WTC11 (cell line): ENCODE data around the gene TIAM2.

ENCODE experiments used
- CREB1 ChIP-seq: sonication (generic); formaldehyde crosslinking; IDR thresholded peaks from 2 replicates; pipeline ENCODE4 v1.8.0; 2023; ENCODE audit warnings: mild to moderate bottlenecking, missing genetic modification reagents
- CTCF ChIP-seq: fragments of 200-600 bp; IDR thresholded peaks from 2 replicates; pipeline ENCODE4 v1.8.0; 2022; ENCODE audit warnings: antibody characterized with exemption
- ESRRA ChIP-seq: sonication (generic); formaldehyde crosslinking; IDR thresholded peaks from 2 replicates; pipeline ENCODE4 v1.8.1; 2022; ENCODE audit warnings: mild to moderate bottlenecking, missing genetic modification reagents, borderline replicate concordance
- ETV6 ChIP-seq: sonication (generic); formaldehyde crosslinking; IDR thresholded peaks from 2 replicates; pipeline ENCODE4 v1.8.1; 2022; ENCODE audit warnings: mild to moderate bottlenecking, missing genetic modification reagents
- FOXJ3 ChIP-seq: sonication (generic); formaldehyde crosslinking; IDR thresholded peaks from 2 replicates; pipeline ENCODE4 v1.9.0; 2021; ENCODE audit warnings: missing genetic modification reagents, mild to moderate bottlenecking, borderline replicate concordance
- MAX ChIP-seq: sonication (generic); formaldehyde crosslinking; IDR thresholded peaks from 2 replicates; pipeline ENCODE4 v1.8.0; 2022; ENCODE audit warnings: mild to moderate bottlenecking, missing genetic modification reagents
- OVOL2 ChIP-seq: fragments of 250-450 bp; sonication (Bioruptor Pico); IDR thresholded peaks from 2 replicates; pipeline ENCODE4 v1.9.0; 2021; ENCODE audit warnings: mild to moderate bottlenecking, borderline replicate concordance
- TEAD4 ChIP-seq: sonication (generic); formaldehyde crosslinking; IDR thresholded peaks from 2 replicates; pipeline ENCODE4 v1.8.0; 2022; ENCODE audit warnings: mild to moderate bottlenecking, missing genetic modification reagents
- TF ChIP-seq, protein P1 (sequence below): sonication (generic); formaldehyde crosslinking; IDR thresholded peaks from 2 replicates; pipeline ENCODE4 v1.8.1; 2022; ENCODE audit warnings: low read depth, mild to moderate bottlenecking, moderate library complexity, missing genetic modification reagents, borderline replicate concordance
- TF ChIP-seq, protein P2 (sequence below): sonication (generic); formaldehyde crosslinking; IDR thresholded peaks from 2 replicates; pipeline ENCODE4 v1.8.1; 2023; ENCODE audit warnings: mild to moderate bottlenecking, missing genetic modification reagents, borderline replicate concordance

GRCh38 chr6:155132617-155133016, 137.5 kb downstream of the TIAM2 start:
- TF ChIP-seq CTCF (no peak), TEAD4 (CRISPR knock-in tag) (no peak), CREB1 (CRISPR knock-in tag) (no peak), OVOL2 (no peak), ETV6 (CRISPR knock-in tag) (no peak), ESRRA (CRISPR knock-in tag) (no peak), FOXJ3 (CRISPR knock-in tag) (no peak), MAX (CRISPR knock-in tag) (no peak)
- TF ChIP-seq, protein P1, sequence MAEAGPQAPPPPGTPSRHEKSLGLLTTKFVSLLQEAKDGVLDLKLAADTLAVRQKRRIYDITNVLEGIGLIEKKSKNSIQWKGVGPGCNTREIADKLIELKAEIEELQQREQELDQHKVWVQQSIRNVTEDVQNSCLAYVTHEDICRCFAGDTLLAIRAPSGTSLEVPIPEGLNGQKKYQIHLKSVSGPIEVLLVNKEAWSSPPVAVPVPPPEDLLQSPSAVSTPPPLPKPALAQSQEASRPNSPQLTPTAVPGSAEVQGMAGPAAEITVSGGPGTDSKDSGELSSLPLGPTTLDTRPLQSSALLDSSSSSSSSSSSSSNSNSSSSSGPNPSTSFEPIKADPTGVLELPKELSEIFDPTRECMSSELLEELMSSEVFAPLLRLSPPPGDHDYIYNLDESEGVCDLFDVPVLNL (CRISPR knock-in tag): no peak
- TF ChIP-seq, protein P2, sequence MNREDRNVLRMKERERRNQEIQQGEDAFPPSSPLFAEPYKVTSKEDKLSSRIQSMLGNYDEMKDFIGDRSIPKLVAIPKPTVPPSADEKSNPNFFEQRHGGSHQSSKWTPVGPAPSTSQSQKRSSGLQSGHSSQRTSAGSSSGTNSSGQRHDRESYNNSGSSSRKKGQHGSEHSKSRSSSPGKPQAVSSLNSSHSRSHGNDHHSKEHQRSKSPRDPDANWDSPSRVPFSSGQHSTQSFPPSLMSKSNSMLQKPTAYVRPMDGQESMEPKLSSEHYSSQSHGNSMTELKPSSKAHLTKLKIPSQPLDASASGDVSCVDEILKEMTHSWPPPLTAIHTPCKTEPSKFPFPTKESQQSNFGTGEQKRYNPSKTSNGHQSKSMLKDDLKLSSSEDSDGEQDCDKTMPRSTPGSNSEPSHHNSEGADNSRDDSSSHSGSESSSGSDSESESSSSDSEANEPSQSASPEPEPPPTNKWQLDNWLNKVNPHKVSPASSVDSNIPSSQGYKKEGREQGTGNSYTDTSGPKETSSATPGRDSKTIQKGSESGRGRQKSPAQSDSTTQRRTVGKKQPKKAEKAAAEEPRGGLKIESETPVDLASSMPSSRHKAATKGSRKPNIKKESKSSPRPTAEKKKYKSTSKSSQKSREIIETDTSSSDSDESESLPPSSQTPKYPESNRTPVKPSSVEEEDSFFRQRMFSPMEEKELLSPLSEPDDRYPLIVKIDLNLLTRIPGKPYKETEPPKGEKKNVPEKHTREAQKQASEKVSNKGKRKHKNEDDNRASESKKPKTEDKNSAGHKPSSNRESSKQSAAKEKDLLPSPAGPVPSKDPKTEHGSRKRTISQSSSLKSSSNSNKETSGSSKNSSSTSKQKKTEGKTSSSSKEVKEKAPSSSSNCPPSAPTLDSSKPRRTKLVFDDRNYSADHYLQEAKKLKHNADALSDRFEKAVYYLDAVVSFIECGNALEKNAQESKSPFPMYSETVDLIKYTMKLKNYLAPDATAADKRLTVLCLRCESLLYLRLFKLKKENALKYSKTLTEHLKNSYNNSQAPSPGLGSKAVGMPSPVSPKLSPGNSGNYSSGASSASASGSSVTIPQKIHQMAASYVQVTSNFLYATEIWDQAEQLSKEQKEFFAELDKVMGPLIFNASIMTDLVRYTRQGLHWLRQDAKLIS (CRISPR knock-in tag): no peak
